DND-41 (cell line): ENCODE results near the gene USP48.

Experiments
- ATAC-seq: fragments of 200-7000 bp; cut with Tn5 transposase; 3 replicates; pipeline ENCODE4 v1.9.1; 2021; ENCODE audit warnings: low read depth; ENCODE audit not compliant: insufficient read depth
- DNase-seq: peaks from one replicate; pipeline ENCODE4 v3.0.0-alpha.2; 2020
- H2AFZ ChIP-seq: 2 replicates; pipeline ENCODE4 v1.6.0; 2012; ENCODE audit warnings: low read depth, low read length
- H3K27ac ChIP-seq: 2 replicates; pipeline ENCODE4 v1.5.1; 2012; ENCODE audit warnings: low read length, inconsistent platforms
- H3K27me3 ChIP-seq: fragments of 200-600 bp; sonication (generic); 2 replicates; pipeline ENCODE4 v1.6.0; 2012; ENCODE audit warnings: low read length, mild to moderate bottlenecking, inconsistent platforms; ENCODE audit not compliant: insufficient read depth, poor library complexity
- H3K36me3 ChIP-seq: 2 replicates; pipeline ENCODE4 v1.5.1; 2012; ENCODE audit warnings: low read length, inconsistent platforms; ENCODE audit not compliant: insufficient read depth
- H3K4me1 ChIP-seq: 2 replicates; pipeline ENCODE4 v1.5.1; 2012; ENCODE audit warnings: mild to moderate bottlenecking, low read length; ENCODE audit not compliant: insufficient read depth
- H3K4me2 ChIP-seq: 2 replicates; pipeline ENCODE4 v1.6.0; 2012; ENCODE audit warnings: mild to moderate bottlenecking, moderate library complexity, low read length, inconsistent platforms; ENCODE audit not compliant: insufficient read depth
- H3K4me3 ChIP-seq, 2 experiments: fragments of 200-600 bp in 1 of 2; shearing (Covaris generic) in 1 of 2; 2 replicates each; pipeline ENCODE4 v1.5.1; 2012 to 2016; ENCODE audit warnings: inconsistent platforms in 2 of 2, low read length in 2 of 2, mild to moderate bottlenecking in 2 of 2, low read depth in 1 of 2, moderate library complexity in 1 of 2
- H3K79me2 ChIP-seq: 2 replicates; pipeline ENCODE4 v1.6.0; 2012; ENCODE audit warnings: low read length, inconsistent platforms; ENCODE audit not compliant: insufficient read depth
- H3K9ac ChIP-seq: 2 replicates; pipeline ENCODE4 v1.6.0; 2012; ENCODE audit warnings: low read depth, mild to moderate bottlenecking, inconsistent platforms, low read length, moderate library complexity
- H3K9me3 ChIP-seq: 2 replicates; pipeline ENCODE4 v1.5.1; 2012; ENCODE audit warnings: low read length, moderate library complexity, mild to moderate bottlenecking, inconsistent platforms; ENCODE audit not compliant: insufficient read depth, severe bottlenecking
- H4K20me1 ChIP-seq: 2 replicates; pipeline ENCODE4 v1.6.0; 2012; ENCODE audit warnings: low read length; ENCODE audit not compliant: insufficient read depth
- EZH2 ChIP-seq: IDR thresholded peaks from 3 replicates; pipeline ENCODE4 v1.6.1; 2012; ENCODE audit warnings: borderline replicate concordance, low read depth, mild to moderate bottlenecking, moderate library complexity, low read length, inconsistent platforms; ENCODE audit not compliant: severe bottlenecking
- TF ChIP-seq, protein P1 (sequence below): IDR thresholded peaks from 2 replicates; pipeline ENCODE4 v1.5.1; 2012; ENCODE audit warnings: borderline replicate concordance, low read length, moderate library complexity, mild to moderate bottlenecking; ENCODE audit not compliant: poor library complexity, severe bottlenecking; ENCODE audit errors: extremely low read depth

The USP48 gene

GRCh38 chr1:21634806-21635535 is 148.0 kb downstream of the USP48 start:
- ATAC-seq: no peak
- no peak overlapping the region for H3K4me2 ChIP-seq
- no peaks in the 10 kb centered on the region for H3K27me3 ChIP-seq

GRCh38 chr1:21633992-21634805 is 148.8 kb downstream of the USP48 start:
- Histone ChIP-seq H3K79me2 (no peaks in the 10 kb centered on the region), H3K9ac (no peak overlapping the region), H3K9me3 (no peaks in the 10 kb centered on the region), H3K36me3 (no peaks in the 10 kb centered on the region), H2AFZ (no peak overlapping the region), H3K4me2 (no peak overlapping the region), H4K20me1 (peaks cover 12% of the 10 kb centered on the region), H3K27me3 (no peaks in the 10 kb centered on the region), H3K4me3 (no peak overlapping the region), H3K4me1 (peaks cover 7% of the 10 kb centered on the region; the same call in 1 of the 2 replicates), H3K27ac (no peak overlapping the region)
- DNase-seq: no peak
- no peak for ATAC-seq
- TF ChIP-seq, protein P1, sequence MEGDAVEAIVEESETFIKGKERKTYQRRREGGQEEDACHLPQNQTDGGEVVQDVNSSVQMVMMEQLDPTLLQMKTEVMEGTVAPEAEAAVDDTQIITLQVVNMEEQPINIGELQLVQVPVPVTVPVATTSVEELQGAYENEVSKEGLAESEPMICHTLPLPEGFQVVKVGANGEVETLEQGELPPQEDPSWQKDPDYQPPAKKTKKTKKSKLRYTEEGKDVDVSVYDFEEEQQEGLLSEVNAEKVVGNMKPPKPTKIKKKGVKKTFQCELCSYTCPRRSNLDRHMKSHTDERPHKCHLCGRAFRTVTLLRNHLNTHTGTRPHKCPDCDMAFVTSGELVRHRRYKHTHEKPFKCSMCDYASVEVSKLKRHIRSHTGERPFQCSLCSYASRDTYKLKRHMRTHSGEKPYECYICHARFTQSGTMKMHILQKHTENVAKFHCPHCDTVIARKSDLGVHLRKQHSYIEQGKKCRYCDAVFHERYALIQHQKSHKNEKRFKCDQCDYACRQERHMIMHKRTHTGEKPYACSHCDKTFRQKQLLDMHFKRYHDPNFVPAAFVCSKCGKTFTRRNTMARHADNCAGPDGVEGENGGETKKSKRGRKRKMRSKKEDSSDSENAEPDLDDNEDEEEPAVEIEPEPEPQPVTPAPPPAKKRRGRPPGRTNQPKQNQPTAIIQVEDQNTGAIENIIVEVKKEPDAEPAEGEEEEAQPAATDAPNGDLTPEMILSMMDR: no peak
- TF ChIP-seq EZH2: no peak

More at GRCh38 chr1:21634806-21635535, 148.0 kb downstream of the USP48 start:
- TF ChIP-seq EZH2: no peak
- TF ChIP-seq, protein P1: no peak
- no peaks in the 10 kb centered on the region for H3K36me3 ChIP-seq
- H3K9me3 ChIP-seq: no peaks in the 10 kb centered on the region
- peaks cover 12% of the 10 kb centered on the region for H4K20me1 ChIP-seq
- no peak overlapping the region for H3K4me3 ChIP-seq
- H3K4me1 ChIP-seq: peaks cover 7% of the 10 kb centered on the region; the same call in 1 of the 2 replicates
- H2AFZ ChIP-seq: no peak overlapping the region
- DNase-seq: no peak
- H3K27ac ChIP-seq: no peak overlapping the region
- no peaks in the 10 kb centered on the region for H3K79me2 ChIP-seq
- no peak overlapping the region for H3K9ac ChIP-seq

DNA sequence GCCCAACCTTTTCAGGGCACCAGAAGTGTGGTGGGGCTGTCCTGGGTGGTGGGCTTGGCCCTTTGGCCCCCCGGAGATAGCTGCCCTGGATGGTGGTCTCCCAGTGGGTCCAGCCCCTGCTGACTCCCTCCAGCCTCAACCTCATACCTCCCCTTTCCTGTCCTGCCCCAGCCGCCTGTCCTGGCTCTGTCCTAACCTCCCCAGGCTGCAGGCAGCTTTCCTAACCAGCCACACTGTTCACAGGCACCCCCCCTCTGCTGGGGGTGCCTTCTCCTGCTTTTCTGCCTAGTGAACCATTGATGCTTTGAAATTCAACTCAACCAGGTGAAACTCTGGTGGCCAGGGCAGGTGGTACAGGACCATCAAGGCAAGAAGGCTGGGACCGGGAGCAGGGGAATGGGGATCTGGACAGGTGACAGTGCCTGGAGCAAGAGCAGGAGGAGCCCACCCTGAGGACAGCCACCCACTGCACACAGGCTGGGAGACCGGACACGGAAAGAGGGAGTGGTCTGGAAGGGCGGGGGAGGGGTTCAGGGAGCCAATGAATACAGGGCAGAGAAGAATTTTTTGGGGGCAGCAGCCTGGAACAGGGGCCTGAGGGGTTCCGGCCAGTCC is 149.7 kb downstream of the USP48 start:
- peaks cover 12% of the 10 kb centered on the region for H4K20me1 ChIP-seq
- TF ChIP-seq EZH2: no peak
- TF ChIP-seq, protein P1: no peak
- H3K79me2 ChIP-seq: no peaks in the 10 kb centered on the region
- no peak overlapping the region for H3K9ac ChIP-seq
- H3K27ac ChIP-seq: no peak overlapping the region
- no peak overlapping the region for H2AFZ ChIP-seq
- H3K27me3 ChIP-seq: no peaks in the 10 kb centered on the region
- H3K4me2 ChIP-seq: no peak overlapping the region
- ATAC-seq (no peak), DNase-seq (no peak)
- H3K36me3 ChIP-seq: no peaks in the 10 kb centered on the region
- H3K9me3 ChIP-seq: no peaks in the 10 kb centered on the region
- H3K4me3 ChIP-seq: no peak overlapping the region
- H3K4me1 ChIP-seq: peaks cover 7% of the 10 kb centered on the region; the same call in 1 of the 2 replicates
